Activated T-helper 2 cell treated with anti-CD3 and anti-CD28 coated beads, Interferon-gamma antibody, Interleukin-2, Interleukin-4, amounts not matched to agents 10 μg/mL and 5 μg/mL and 100 μg/mL, durations not matched to agents 14 hours and 24 hours and 36 hours (primary cell): Measurements from ENCODE around the gene RPS5. TPM values are rescaled to one million over a fixed set of nuclear protein-coding genes. Genes with fewer than 3 reads are reported as not detected.
"Not testable (repeated sequence)": the region's sequence is repeated elsewhere in the genome, so short reads cannot be mapped to it uniquely, and the experiment has no call there.

ENCODE experiments used
- DNase-seq: peaks from one replicate; pipeline ENCODE4 v3.0.0; 2021; ENCODE audit warnings: low spot score
- H3K27ac Mint-ChIP-seq: one replicate; pipeline ENCODE4 v1.8.0; 2021; ENCODE audit warnings: mixed read lengths
- H3K27me3 Mint-ChIP-seq: one replicate; pipeline ENCODE4 v1.8.0; 2021; ENCODE audit warnings: low read depth, mixed read lengths
- H3K36me3 Mint-ChIP-seq: one replicate; pipeline ENCODE4 v1.8.0; 2021; ENCODE audit warnings: low read depth, mixed read lengths
- H3K4me1 Mint-ChIP-seq: one replicate; pipeline ENCODE4 v1.8.0; 2021; ENCODE audit warnings: low read depth, mixed read lengths
- H3K4me3 Mint-ChIP-seq: one replicate; pipeline ENCODE4 v1.8.0; 2021; ENCODE audit warnings: low read depth, mild to moderate bottlenecking, moderate library complexity, mixed read lengths
- H3K9me3 Mint-ChIP-seq: one replicate; pipeline ENCODE4 v1.8.0; 2021; ENCODE audit warnings: mixed read lengths
- intact Hi-C: fragments of 100-400 bp; cut with micrococcal nuclease; formaldehyde crosslinking; loops from one replicate; pipeline ENCODE4 v1.15.1; 2023
- total RNA-seq: library from RNA; stranded (reverse); gene quantifications from 2 replicates; pipeline ENCODE4 v1.2.3, GENCODE V29; 2022

Gene RPS5
- 1,217 and 1,244 TPM in 2 replicates for total RNA-seq

DNA sequence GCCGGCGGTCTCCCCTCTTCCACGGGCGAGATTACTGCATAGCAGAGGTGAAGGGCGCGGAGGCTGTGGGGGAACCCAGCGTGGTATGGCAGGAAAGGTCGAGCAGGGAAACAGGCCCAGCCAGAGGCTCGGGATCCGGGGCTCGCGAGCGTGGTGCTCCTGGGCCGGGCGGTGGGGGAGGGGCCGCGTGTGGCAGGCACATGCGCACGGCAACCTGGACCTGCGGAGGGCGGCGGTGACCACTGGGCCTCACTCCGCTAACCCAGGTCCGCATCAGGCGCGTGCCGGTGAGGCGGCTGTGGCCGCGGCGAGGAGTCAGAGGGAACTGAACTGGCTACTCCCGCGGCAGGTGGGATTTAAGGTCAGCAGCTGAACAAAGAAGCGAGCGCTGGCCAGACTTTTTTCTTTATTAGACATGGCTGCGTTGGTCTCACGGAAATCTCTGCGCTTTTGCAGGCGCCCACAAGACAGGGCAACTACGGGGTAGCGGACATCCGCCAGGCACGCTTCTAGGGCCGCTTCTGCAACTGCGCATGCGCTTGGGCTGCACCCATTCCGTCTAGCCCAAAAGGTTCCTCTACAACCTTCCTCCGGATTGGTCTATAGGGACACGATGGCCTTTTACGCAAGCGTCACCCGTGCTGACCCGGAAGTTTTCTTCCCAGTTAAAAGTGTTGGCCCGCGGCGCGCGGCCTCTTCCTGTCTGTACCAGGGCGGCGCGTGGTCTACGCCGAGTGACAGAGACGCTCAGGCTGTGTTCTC is at the start of gene RPS5:
RPS5 (plus strand) TSS at position 694 of the 762 bp plus-strand sequence. CDS start 869 bp downstream, outside the sequence.
- peak; percentile 96 for DNase-seq
- Mint-ChIP-seq H3K4me1 (peaks cover 29% of the 10 kb centered on the region), H3K36me3 (peaks cover 42% of the 10 kb centered on the region), H3K4me3 (peak within 1 kb of the TSS; percentile 96), H3K9me3 (no peaks in the 10 kb centered on the region), H3K27me3 (no peaks in the 10 kb centered on the region), H3K27ac (peak within 1 kb of the TSS; percentile 94)
- intact Hi-C loops, result loop anchor here (1.0 to 10.0 kb wide), 5 partner anchors 22 to 204 kb away; partner anchors contain the start of genes ZBTB45, ZNF274, ZNF324B and ZNF544

GRCh38 chr19:58338336-58338735 is 48.7 kb upstream of the RPS5 start:
- no peak for DNase-seq
- no peak overlapping the region for H3K4me3 Mint-ChIP-seq
- H3K27me3 Mint-ChIP-seq, result no peaks in the 10 kb centered on the region
- H3K36me3 Mint-ChIP-seq, result peaks cover 70% of the 10 kb centered on the region
- intact Hi-C loops, result no loop called here
- no peak overlapping the region for H3K27ac Mint-ChIP-seq
- H3K4me1 Mint-ChIP-seq, result no peaks in the 10 kb centered on the region
- H3K9me3 Mint-ChIP-seq, result peaks cover 11% of the 10 kb centered on the region

DNA sequence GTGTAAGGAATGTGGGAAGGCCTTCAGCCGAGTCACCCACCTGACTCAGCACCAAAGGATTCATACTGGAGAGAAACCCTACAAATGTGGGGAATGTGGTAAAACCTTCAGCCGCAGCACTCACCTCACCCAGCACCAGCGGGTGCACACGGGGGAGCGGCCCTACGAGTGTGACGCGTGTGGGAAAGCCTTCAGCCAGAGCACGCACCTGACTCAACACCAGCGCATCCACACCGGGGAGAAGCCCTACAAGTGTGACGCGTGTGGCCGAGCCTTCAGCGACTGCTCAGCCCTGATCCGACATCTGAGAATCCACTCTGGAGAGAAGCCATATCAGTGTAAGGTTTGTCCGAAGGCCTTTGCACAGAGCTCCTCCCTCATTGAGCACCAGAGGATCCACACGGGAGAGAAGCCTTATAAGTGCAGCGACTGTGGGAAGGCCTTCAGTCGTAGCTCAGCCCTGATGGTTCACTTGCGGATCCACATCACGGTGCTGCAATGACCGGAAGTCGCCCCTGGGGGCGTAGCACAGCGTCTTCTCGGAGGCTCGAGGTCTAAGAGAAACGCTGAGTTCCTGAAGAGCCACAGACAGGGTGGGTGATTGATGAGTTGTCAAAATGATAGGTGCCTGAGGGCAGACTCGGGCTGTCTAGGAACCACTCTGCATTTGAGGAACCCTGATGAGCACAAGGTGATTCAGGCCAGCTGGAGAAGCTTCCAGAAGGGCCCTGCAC is 48.1 kb upstream of the RPS5 start:
- H3K4me1 Mint-ChIP-seq, result no peaks in the 10 kb centered on the region
- DNase-seq, result no peak
- peaks cover 68% of the 10 kb centered on the region for H3K36me3 Mint-ChIP-seq
- no peak overlapping the region for H3K27ac Mint-ChIP-seq
- intact Hi-C loops, result no loop called here
- no peak overlapping the region for H3K4me3 Mint-ChIP-seq
- H3K27me3 Mint-ChIP-seq, result no peaks in the 10 kb centered on the region
- peaks cover 11% of the 10 kb centered on the region for H3K9me3 Mint-ChIP-seq

DNA sequence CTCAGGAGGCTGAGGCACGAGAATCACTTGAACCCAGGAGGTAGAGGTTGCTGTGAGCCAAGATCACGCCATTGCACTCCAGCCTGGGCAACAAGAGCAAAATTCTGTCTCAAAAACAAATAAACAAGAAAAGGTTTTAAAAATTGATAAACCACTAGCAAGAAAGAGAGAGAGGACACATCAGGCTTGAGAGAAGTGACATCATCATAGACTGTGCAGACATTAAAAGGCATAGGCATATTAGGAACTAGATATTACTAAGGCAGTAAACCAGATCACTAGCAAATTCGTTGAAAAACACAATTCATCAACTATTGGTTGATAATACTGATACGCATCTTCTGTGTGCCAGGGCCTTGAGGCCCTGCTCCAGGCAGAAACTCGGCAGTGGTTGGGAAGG is 41.5 kb upstream of the RPS5 start:
- intact Hi-C loops, result loop anchor here (5.0 kb wide), 1 partner anchor 38 kb away; the partner anchor contains the start of gene ERVK3-1
- DNase-seq, result no peak
- Mint-ChIP-seq H3K27ac (no peak overlapping the region), H3K36me3 (peaks cover 29% of the 10 kb centered on the region), H3K4me1 (peaks cover 15% of the 10 kb centered on the region), H3K9me3 (no peaks in the 10 kb centered on the region), H3K4me3 (peak overlapping the region; percentile 79), H3K27me3 (no peaks in the 10 kb centered on the region)

DNA sequence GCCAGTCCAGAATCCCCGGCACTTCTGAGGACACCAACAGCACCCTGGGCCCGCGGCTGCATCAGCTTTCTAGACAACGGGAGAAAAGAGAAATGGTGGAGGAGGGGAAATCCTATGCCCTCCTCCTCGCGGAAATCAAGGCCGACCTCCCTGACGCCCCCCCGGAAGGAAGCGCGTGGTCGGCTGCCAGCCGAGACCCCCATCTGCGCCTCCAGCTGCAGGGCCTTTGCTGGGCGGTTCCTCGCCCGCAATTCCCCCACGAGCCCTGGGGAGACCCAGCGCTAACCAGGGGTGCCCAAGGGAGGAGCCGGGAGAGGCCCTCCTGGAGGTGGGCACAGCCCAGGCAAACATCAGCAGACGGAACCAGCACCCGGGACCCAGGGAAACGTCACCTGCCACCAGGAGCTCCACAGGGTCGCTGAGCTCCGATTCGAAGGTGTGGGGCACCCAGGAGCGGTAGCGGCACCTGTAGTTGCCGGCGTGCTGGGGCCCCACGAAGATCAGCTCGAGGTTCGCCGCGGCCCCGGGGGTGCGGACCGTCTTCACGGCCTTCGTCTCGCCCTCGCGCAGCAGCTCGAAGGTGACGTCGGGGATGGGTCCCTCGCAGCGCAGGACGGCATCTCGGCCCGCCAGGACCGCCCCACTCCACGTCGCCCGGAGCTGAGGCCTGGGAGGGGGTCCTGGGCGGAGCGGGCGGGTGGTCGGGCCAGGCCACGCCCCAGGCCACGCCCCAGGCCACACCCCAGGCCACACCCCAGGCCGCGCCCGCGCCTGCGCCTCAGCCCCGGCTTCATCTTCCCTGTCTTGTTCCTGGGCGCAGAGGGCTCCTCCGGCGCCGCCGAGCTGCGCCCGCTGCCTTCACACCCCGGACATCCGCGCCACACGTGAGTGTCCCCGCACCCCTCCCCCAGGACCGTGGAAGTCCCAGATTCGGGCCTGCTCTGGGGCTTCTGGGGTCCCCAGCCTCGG is 39.8 kb upstream of the RPS5 start:
- peaks cover 25% of the 10 kb centered on the region for H3K36me3 Mint-ChIP-seq
- H3K4me1 Mint-ChIP-seq, result peaks cover 15% of the 10 kb centered on the region
- H3K27ac Mint-ChIP-seq, result peak overlapping the region; percentile 71
- no peaks in the 10 kb centered on the region for H3K27me3 Mint-ChIP-seq
- intact Hi-C loops, result loop anchor here (1.0 to 5.0 kb wide), 2 partner anchors 20 to 40 kb away; partner anchors contain the start of gene ERVK3-1
- peak overlapping the region; percentile 95 for H3K4me3 Mint-ChIP-seq
- DNase-seq, result peak; percentile 60
- H3K9me3 Mint-ChIP-seq, result no peaks in the 10 kb centered on the region

DNA sequence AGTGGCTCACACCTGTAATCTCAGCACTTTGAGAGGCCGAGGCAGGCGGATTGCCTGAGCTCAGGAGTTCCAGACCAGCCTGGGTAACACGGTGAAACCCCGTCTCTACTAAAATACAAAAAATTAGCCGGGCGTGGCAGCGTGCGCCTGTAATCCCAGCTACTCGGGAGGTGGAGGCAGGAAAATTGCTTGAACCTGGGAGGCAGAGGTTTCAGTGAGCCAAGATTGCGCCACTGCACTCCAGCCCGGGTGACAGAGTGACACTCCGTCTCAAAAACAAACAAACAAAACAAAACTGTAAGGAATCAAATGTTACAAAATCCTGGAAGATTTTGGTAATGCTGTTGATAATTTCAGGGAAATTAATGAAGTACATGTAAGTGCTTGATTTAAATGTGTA is 39.0 kb upstream of the RPS5 start:
- not testable (repeated sequence) for H3K9me3 Mint-ChIP-seq, H3K27ac Mint-ChIP-seq, H3K27me3 Mint-ChIP-seq, DNase-seq
- peaks cover 24% of the 10 kb centered on the region for H3K36me3 Mint-ChIP-seq
- H3K4me1 Mint-ChIP-seq, result peaks cover 15% of the 10 kb centered on the region
- H3K4me3 Mint-ChIP-seq, result peak overlapping the region; percentile 95
- intact Hi-C loops, result loop anchor here (5.0 kb wide), 1 partner anchor 41 kb away; the partner anchor contains the start of gene ERVK3-1

GRCh38 chr19:58349590-58349989 is 37.5 kb upstream of the RPS5 start:
- Mint-ChIP-seq H3K4me1 (peaks cover 15% of the 10 kb centered on the region), H3K9me3 (no peaks in the 10 kb centered on the region), H3K36me3 (peaks cover 24% of the 10 kb centered on the region), H3K4me3 (no peak overlapping the region), H3K27me3 (no peaks in the 10 kb centered on the region), H3K27ac (no peak overlapping the region)
- intact Hi-C loops, result loop anchor here (5.0 kb wide), 1 partner anchor 42 kb away; the partner anchor contains the start of gene ERVK3-1
- no peak for DNase-seq

- Mint-ChIP-seq H3K27me3 (no peaks in the 10 kb centered on the region), H3K9me3 (no peaks in the 10 kb centered on the region), H3K4me3 (peak overlapping the region; percentile 21), H3K4me1 (peaks cover 15% of the 10 kb centered on the region), H3K27ac (no peak overlapping the region), H3K36me3 (peaks cover 24% of the 10 kb centered on the region)
- intact Hi-C loops, result no loop called here
- no peak for DNase-seq
Measured at GRCh38 chr19:58350001-58350861, 36.8 kb upstream of the RPS5 start.

DNA sequence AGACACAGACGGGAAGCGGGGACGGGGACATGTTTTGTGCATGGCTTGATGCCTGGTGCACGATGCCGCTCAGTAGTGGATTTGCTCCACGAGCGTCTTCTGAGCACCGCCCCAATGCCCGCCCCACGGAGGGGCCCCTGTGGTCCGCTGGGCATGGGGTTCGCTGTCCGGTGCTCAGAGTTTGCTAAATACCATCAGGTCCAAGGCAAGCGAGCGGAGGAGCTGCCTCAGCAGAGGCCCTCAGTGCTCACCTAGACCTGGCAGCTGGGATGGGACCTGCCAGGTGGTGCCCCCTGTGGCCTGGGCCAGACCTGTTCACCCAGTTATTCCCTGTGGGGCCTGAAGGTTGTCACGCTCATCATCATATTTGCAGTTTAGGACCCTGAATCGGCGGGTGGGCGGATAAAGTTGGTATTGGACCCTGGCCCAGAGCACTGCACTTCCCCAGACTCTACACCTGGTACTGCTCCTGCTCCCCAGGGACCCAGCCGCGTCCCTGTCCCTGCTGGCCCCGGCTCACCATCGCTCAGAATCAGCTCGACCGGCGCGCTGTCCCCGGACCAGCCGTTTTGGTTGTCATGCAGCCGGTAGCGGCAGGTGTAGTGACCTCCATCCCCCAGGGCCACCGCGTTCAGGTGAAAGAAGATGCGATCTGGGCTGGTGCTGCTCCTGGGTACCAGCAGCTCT is 36.1 kb upstream of the RPS5 start:
- Mint-ChIP-seq H3K4me1 (peaks cover 11% of the 10 kb centered on the region), H3K9me3 (no peaks in the 10 kb centered on the region), H3K36me3 (peaks cover 19% of the 10 kb centered on the region), H3K4me3 (peak overlapping the region; percentile 21), H3K27me3 (no peaks in the 10 kb centered on the region), H3K27ac (no peak overlapping the region)
- no peak for DNase-seq
- intact Hi-C loops, result no loop called here

- Mint-ChIP-seq H3K27me3 (no peaks in the 10 kb centered on the region), H3K4me1 (peaks cover 11% of the 10 kb centered on the region), H3K4me3 (no peak overlapping the region), H3K36me3 (peaks cover 19% of the 10 kb centered on the region), H3K9me3 (no peaks in the 10 kb centered on the region), H3K27ac (no peak overlapping the region)
- intact Hi-C loops, result no loop called here
- DNase-seq, result no peak
Measured at GRCh38 chr19:58351558-58351878, 35.6 kb upstream of the RPS5 start.

DNA sequence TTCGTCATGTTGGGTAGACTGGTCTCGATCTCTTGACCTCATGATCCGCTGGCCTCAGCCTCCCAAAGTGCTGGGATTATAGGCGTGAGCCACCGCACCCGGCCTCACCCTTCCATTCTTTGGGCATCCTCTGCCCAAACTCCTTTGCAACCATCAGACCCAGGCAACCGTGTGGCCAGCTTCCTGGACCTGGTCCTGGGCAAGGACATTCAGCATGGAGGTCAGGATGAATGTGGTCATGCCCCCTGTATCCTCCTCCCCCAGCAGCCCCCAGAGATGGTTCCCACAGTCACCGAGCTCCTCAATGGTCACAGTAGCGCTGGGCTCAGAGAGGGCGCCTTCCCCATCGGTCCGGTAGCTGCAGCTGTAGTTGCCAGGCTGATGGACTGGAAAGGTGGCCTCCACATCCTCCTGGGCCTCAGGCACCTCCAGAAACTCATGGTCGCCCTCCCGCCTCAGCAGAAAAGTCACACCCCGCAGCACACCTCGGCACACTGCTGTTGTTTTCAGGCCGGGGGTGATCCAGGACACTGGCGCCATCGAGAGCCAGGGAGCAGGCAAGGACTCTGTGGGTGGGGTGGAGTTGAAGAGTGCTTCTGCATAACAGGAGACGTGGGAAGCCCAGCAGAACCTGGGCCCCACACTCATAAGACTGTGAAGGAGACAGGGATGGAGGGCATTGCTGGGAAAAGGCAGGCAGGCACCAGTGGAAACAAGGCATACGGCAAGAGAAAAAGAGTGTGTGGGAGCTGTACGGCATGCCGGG is 34.9 kb upstream of the RPS5 start:
- DNase-seq, result no peak
- H3K9me3 Mint-ChIP-seq, result no peaks in the 10 kb centered on the region

More for the DNA sequence above, 34.9 kb upstream of the RPS5 start:
- intact Hi-C loops, result no loop called here
- H3K27ac Mint-ChIP-seq, result no peak overlapping the region
- no peak overlapping the region for H3K4me3 Mint-ChIP-seq
- H3K27me3 Mint-ChIP-seq, result no peaks in the 10 kb centered on the region
- H3K36me3 Mint-ChIP-seq, result peaks cover 19% of the 10 kb centered on the region
- peaks cover 8% of the 10 kb centered on the region for H3K4me1 Mint-ChIP-seq
